WTC11 (cell line): ENCODE data around the gene MRPL28. TPM values are rescaled to one million over a fixed set of nuclear protein-coding genes. Genes with fewer than 3 reads are reported as not detected.

Source experiments
- ATAC-seq: fragments of 200-7000 bp; cut with Tn5 transposase; 2 replicates; pipeline ENCODE4 v1.10.0; 2021; ENCODE audit warnings: mild to moderate bottlenecking, moderate library complexity
- CTCF ChIA-PET: fragments of 300-600 bp; sonication (Branson Sonifier 250); formaldehyde crosslinking; loops from one replicate; lab custom pipeline; 2021; ENCODE audit warnings: antibody characterized with exemption; lab: Charles Lee
- POLR2A ChIA-PET: fragments of 350-600 bp; sonication (Branson Sonifier 250); formaldehyde crosslinking; loops from one replicate; lab custom pipeline; 2021; ENCODE audit warnings: antibody characterized with exemption; lab: Charles Lee
- DNase-seq: peaks from one replicate; pipeline ENCODE4 v3.0.0; 2021; ENCODE audit warnings: low spot score
- H3K27ac Mint-ChIP-seq: 2 replicates; pipeline ENCODE4 v1.8.0; 2021; ENCODE audit warnings: mixed read lengths
- H3K27me3 Mint-ChIP-seq: 2 replicates; pipeline ENCODE4 v1.8.0; 2021; ENCODE audit warnings: low read depth, mild to moderate bottlenecking, moderate library complexity, mixed read lengths
- H3K36me3 Mint-ChIP-seq: 2 replicates; pipeline ENCODE4 v1.8.0; 2021; ENCODE audit warnings: mixed read lengths
- H3K4me1 Mint-ChIP-seq: 2 replicates; pipeline ENCODE4 v1.8.0; 2022; ENCODE audit warnings: mixed read lengths
- H3K4me3 Mint-ChIP-seq: 2 replicates; pipeline ENCODE4 v1.8.0; 2021; ENCODE audit warnings: mild to moderate bottlenecking, moderate library complexity, mixed read lengths
- H3K9me3 Mint-ChIP-seq: 2 replicates; pipeline ENCODE4 v1.8.0; 2021; ENCODE audit warnings: mixed read lengths
- ETV6 ChIP-seq: sonication (generic); formaldehyde crosslinking; IDR thresholded peaks from 2 replicates; pipeline ENCODE4 v1.8.1; 2022; ENCODE audit warnings: mild to moderate bottlenecking, missing genetic modification reagents
- FOXP1 ChIP-seq: sonication (generic); formaldehyde crosslinking; IDR thresholded peaks from 2 replicates; pipeline ENCODE4 v1.8.0; 2022; ENCODE audit warnings: missing genetic modification reagents, mild to moderate bottlenecking, moderate library complexity, borderline replicate concordance
- GABPB1 ChIP-seq: sonication (generic); formaldehyde crosslinking; IDR thresholded peaks from 2 replicates; pipeline ENCODE4 v1.8.1; 2023; ENCODE audit warnings: mild to moderate bottlenecking, missing genetic modification reagents
- HMGA2 ChIP-seq: fragments of 250-450 bp; sonication (Bioruptor Pico); IDR thresholded peaks from 2 replicates; pipeline ENCODE4 v1.4.0; 2021; ENCODE audit warnings: mild to moderate bottlenecking, moderate library complexity
- NFATC4 ChIP-seq: fragments of 250-450 bp; sonication (Bioruptor Pico); IDR thresholded peaks from 2 replicates; pipeline ENCODE4 v1.9.0; 2021; ENCODE audit warnings: mild to moderate bottlenecking
- NFE2L1 ChIP-seq: sonication (generic); formaldehyde crosslinking; IDR thresholded peaks from 2 replicates; pipeline ENCODE4 v1.8.1; 2023; ENCODE audit warnings: missing genetic modification reagents
- NFYB ChIP-seq: sonication (generic); formaldehyde crosslinking; conservative IDR thresholded peaks from 2 replicates; pipeline ENCODE4 v1.8.0; 2022; ENCODE audit warnings: low read depth, missing genetic modification reagents
- RORB ChIP-seq: fragments of 250-450 bp; sonication (Bioruptor Pico); IDR thresholded peaks from 2 replicates; pipeline ENCODE4 v1.9.0; 2021; ENCODE audit warnings: mild to moderate bottlenecking
- SOX15 ChIP-seq: fragments of 250-450 bp; sonication (Bioruptor Pico); IDR thresholded peaks from 2 replicates; pipeline ENCODE4 v1.9.0; 2021; ENCODE audit warnings: mild to moderate bottlenecking
- TEAD1 ChIP-seq: sonication (generic); formaldehyde crosslinking; IDR thresholded peaks from 2 replicates; pipeline ENCODE4 v1.8.0; 2022; ENCODE audit warnings: mild to moderate bottlenecking, missing genetic modification reagents
- TEAD4 ChIP-seq: sonication (generic); formaldehyde crosslinking; IDR thresholded peaks from 2 replicates; pipeline ENCODE4 v1.8.0; 2022; ENCODE audit warnings: mild to moderate bottlenecking, missing genetic modification reagents
- ZNF121 ChIP-seq: sonication (generic); formaldehyde crosslinking; IDR thresholded peaks from 2 replicates; pipeline ENCODE4 v1.8.0; 2023; ENCODE audit warnings: missing genetic modification reagents
- ZNF219 ChIP-seq: sonication (generic); formaldehyde crosslinking; IDR thresholded peaks from 2 replicates; pipeline ENCODE4 v1.8.0; 2023; ENCODE audit warnings: missing genetic modification reagents, mild to moderate bottlenecking, borderline replicate concordance
- total RNA-seq: library from RNA; stranded (reverse); gene quantifications from 3 replicates; pipeline ENCODE4 v1.2.3, GENCODE V29; 2021
- TF ChIP-seq, protein P1 (sequence below): sonication (generic); formaldehyde crosslinking; IDR thresholded peaks from 2 replicates; pipeline ENCODE4 v1.8.0; 2022; ENCODE audit warnings: mild to moderate bottlenecking, missing genetic modification reagents
- TF ChIP-seq, protein P2 (sequence below): fragments of 250-450 bp; sonication (Bioruptor Pico); IDR thresholded peaks from 2 replicates; pipeline ENCODE4 v1.9.0; 2021; ENCODE audit warnings: mild to moderate bottlenecking
- TF ChIP-seq, protein P3 (sequence below): sonication (generic); formaldehyde crosslinking; IDR thresholded peaks from 2 replicates; pipeline ENCODE4 v1.8.1; 2023; ENCODE audit warnings: mild to moderate bottlenecking, moderate library complexity, missing genetic modification reagents
- TF ChIP-seq, protein P4 (sequence below): sonication (generic); formaldehyde crosslinking; IDR thresholded peaks from 2 replicates; pipeline ENCODE4 v1.8.0; 2022; ENCODE audit warnings: mild to moderate bottlenecking, missing genetic modification reagents
- TF ChIP-seq, protein P5 (sequence below): sonication (generic); formaldehyde crosslinking; IDR thresholded peaks from 2 replicates; pipeline ENCODE4 v1.8.0; 2023; ENCODE audit warnings: mild to moderate bottlenecking, missing genetic modification reagents

MRPL28 gene
- total RNA-seq, 1 experiment from 2014 or later: 119 TPM

DNA sequence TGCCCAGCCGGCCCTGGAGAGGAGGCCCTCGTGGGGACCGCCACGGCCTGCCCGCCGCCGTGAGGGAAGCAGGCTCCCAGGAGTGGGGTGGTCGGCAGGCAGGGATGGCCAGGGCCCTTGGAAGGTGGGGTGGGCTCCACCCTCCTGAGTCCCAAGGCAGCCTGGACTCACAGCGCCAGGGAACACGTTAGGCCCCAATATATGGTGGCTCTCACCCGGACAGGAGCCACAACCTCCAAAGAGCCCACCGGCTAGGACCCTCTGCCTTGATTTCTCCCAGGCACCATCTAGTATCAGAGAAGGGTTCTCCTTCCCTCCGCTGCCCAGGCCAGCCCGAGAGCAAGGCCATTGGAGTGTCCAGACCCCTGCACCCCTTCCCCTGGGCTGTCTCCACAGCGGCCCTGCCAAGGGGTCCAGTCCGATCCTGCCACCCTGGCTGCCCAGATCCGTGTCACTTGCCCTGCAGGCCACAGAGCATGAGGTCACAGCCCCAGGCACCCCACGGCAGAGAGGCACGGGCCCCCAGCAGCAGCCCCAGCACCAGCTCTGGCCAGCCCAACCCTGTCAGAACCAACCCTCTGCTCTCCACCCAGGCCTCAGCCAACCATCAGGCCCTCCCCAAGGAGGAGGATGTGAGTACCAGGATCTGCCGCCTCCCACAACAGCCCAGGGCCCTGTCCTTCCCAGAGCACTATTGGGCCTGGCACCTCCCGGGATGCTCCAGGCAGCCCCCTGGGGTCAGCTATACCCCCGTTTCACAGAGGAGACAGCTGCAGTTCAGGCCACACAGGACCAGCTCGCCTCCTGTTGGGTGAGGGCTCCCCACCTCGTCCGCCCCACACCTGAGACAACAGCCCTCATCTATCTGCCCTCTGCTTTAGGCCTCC, 16.7 kb downstream of the MRPL28 start:
- peak; percentile 4 for ATAC-seq

More for the DNA sequence above, 16.7 kb downstream of the MRPL28 start:
- H3K4me1 Mint-ChIP-seq: peaks cover 6% of the 10 kb centered on the region
- TF ChIP-seq RORB (CRISPR knock-in tag): no peak
- TF ChIP-seq, protein P1, sequence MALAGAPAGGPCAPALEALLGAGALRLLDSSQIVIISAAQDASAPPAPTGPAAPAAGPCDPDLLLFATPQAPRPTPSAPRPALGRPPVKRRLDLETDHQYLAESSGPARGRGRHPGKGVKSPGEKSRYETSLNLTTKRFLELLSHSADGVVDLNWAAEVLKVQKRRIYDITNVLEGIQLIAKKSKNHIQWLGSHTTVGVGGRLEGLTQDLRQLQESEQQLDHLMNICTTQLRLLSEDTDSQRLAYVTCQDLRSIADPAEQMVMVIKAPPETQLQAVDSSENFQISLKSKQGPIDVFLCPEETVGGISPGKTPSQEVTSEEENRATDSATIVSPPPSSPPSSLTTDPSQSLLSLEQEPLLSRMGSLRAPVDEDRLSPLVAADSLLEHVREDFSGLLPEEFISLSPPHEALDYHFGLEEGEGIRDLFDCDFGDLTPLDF (CRISPR knock-in tag): no peak
- TF ChIP-seq, protein P2, sequence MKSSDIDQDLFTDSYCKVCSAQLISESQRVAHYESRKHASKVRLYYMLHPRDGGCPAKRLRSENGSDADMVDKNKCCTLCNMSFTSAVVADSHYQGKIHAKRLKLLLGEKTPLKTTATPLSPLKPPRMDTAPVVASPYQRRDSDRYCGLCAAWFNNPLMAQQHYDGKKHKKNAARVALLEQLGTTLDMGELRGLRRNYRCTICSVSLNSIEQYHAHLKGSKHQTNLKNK (CRISPR knock-in tag): no peak
- TF ChIP-seq NFYB (CRISPR knock-in tag): no peak
- TF ChIP-seq GABPB1: no peak
- no peak for TF ChIP-seq NFATC4 (CRISPR knock-in tag)
- TF ChIP-seq, protein P3, sequence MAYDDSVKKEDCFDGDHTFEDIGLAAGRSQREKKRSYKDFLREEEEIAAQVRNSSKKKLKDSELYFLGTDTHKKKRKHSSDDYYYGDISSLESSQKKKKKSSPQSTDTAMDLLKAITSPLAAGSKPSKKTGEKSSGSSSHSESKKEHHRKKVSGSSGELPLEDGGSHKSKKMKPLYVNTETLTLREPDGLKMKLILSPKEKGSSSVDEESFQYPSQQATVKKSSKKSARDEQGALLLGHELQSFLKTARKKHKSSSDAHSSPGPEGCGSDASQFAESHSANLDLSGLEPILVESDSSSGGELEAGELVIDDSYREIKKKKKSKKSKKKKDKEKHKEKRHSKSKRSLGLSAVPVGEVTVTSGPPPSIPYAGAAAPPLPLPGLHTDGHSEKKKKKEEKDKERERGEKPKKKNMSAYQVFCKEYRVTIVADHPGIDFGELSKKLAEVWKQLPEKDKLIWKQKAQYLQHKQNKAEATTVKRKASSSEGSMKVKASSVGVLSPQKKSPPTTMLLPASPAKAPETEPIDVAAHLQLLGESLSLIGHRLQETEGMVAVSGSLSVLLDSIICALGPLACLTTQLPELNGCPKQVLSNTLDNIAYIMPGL: no peak
- TF ChIP-seq ZNF219 (CRISPR knock-in tag): no peak
- no peak for TF ChIP-seq TEAD4 (CRISPR knock-in tag)
- TF ChIP-seq HMGA2 (CRISPR knock-in tag): no peak
- TF ChIP-seq ZNF121: no peak
- TF ChIP-seq, protein P4, sequence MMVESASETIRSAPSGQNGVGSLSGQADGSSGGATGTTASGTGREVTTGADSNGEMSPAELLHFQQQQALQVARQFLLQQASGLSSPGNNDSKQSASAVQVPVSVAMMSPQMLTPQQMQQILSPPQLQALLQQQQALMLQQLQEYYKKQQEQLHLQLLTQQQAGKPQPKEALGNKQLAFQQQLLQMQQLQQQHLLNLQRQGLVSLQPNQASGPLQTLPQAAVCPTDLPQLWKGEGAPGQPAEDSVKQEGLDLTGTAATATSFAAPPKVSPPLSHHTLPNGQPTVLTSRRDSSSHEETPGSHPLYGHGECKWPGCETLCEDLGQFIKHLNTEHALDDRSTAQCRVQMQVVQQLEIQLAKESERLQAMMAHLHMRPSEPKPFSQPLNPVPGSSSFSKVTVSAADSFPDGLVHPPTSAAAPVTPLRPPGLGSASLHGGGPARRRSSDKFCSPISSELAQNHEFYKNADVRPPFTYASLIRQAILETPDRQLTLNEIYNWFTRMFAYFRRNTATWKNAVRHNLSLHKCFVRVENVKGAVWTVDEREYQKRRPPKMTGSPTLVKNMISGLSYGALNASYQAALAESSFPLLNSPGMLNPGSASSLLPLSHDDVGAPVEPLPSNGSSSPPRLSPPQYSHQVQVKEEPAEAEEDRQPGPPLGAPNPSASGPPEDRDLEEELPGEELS: no peak
- TF ChIP-seq SOX15 (CRISPR knock-in tag): no peak
- TF ChIP-seq FOXP1: no peak
- TF ChIP-seq, protein P5, sequence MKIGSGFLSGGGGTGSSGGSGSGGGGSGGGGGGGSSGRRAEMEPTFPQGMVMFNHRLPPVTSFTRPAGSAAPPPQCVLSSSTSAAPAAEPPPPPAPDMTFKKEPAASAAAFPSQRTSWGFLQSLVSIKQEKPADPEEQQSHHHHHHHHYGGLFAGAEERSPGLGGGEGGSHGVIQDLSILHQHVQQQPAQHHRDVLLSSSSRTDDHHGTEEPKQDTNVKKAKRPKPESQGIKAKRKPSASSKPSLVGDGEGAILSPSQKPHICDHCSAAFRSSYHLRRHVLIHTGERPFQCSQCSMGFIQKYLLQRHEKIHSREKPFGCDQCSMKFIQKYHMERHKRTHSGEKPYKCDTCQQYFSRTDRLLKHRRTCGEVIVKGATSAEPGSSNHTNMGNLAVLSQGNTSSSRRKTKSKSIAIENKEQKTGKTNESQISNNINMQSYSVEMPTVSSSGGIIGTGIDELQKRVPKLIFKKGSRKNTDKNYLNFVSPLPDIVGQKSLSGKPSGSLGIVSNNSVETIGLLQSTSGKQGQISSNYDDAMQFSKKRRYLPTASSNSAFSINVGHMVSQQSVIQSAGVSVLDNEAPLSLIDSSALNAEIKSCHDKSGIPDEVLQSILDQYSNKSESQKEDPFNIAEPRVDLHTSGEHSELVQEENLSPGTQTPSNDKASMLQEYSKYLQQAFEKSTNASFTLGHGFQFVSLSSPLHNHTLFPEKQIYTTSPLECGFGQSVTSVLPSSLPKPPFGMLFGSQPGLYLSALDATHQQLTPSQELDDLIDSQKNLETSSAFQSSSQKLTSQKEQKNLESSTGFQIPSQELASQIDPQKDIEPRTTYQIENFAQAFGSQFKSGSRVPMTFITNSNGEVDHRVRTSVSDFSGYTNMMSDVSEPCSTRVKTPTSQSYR: no peak
- TF ChIP-seq ETV6 (CRISPR knock-in tag): no peak
- no peak for TF ChIP-seq NFE2L1
- no peak for TF ChIP-seq TEAD1 (CRISPR knock-in tag)
- TF ChIP-seq, all 79 proteins: peak for 0
- Mint-ChIP-seq H3K27me3 (no peaks in the 10 kb centered on the region; the same call in 1 of the 2 replicates), H3K4me3 (peak overlapping the region; percentile 55), H3K9me3 (no peaks in the 10 kb centered on the region), H3K36me3 (peaks cover 6% of the 10 kb centered on the region; the same call in 1 of the 2 replicates), H3K27ac (no peak overlapping the region)
- POLR2A ChIA-PET: interaction anchor here (1.0 to 1.2 kb wide), 3 partner anchors 16 to 300 kb away, joined by 3 to 5 read pairs (median 4); partner anchors contain the start of genes POLR3K and SNRNP25
- CTCF ChIA-PET: interaction anchor here (0.6 to 2.8 kb wide), 66 partner anchors 9 to 616 kb away, joined by 3 to 42 read pairs (median 5); partner anchors contain the start of genes ARHGDIG, FAM234A, HBM and LUC7L
- DNase-seq: no peak
